IPS DF 4.7 (cell line): ENCODE results near the gene HAND2.
A peak's percentile ranks its signal among the peaks of the same experiment; 100 is the strongest.

Experiments
- DNase-seq: peaks from one replicate; pipeline ENCODE4 v3.0.0-alpha.2; 2013; ENCODE audit warnings: low spot score; ENCODE audit errors: extremely low read depth

HAND2 gene

DNA sequence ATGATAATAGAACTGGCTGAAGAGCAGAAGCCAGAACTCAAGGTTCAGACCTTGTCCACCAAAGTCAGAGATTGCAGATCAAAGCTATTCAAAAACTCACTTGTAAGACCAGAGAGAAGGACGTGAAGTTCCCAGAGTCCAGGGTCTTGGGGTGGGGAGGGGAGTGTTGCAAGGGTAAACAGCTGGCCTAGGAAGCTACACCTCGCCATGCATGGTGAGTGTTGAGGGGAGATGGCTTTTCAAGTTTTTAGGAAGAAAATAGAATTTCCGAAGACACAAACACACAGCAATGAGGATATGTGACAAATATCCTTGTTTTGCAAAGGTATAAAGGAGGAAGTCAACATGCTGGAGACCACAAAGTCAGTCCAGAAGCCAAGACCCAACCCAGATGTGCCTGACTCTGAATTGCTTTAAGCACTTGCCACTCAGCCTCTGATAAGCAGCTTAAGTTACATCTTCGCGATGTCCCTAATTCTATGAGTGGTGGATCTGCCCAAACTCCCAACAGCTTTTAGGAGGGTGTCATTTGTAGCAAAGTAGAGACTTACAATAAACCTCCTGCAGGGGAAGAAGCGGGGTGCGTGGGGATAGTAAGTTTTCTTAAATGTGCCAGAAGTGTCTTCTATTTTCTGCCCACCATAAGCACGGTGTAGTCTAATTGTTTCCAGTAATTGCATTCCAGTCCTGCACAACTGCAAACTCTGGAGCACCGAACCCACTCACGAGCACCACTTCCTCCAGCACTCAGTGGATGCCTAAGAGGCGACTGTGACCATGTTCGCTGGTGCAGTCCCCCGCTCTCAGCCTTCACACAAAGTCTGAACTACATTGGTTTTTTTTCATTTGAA, 26.5 kb downstream of the HAND2 start:
- no peak for DNase-seq

DNA sequence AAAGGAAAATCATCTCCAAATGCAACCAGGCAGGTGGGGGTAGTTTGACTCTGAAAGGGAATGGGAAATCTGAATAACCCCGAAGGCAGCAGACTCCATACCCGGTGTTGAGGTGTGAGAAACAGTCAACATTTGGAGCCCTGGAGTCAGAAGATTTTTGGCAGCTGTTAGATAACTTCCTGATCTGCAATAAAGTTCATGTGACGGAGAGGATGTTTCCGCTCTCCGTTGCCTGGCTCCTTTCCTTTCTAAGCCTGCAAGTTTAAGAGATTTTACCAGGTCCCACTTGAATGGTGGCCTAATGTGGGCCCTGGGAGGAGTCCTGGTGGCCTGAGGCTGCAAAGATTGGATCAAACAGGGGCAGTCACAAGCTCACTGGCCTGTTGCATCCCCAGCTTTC, 27.7 kb downstream of the HAND2 start:
- no peak for DNase-seq

GRCh38 chr4:173501592-173502150, 28.4 kb downstream of the HAND2 start:
- DNase-seq = no peak

DNA sequence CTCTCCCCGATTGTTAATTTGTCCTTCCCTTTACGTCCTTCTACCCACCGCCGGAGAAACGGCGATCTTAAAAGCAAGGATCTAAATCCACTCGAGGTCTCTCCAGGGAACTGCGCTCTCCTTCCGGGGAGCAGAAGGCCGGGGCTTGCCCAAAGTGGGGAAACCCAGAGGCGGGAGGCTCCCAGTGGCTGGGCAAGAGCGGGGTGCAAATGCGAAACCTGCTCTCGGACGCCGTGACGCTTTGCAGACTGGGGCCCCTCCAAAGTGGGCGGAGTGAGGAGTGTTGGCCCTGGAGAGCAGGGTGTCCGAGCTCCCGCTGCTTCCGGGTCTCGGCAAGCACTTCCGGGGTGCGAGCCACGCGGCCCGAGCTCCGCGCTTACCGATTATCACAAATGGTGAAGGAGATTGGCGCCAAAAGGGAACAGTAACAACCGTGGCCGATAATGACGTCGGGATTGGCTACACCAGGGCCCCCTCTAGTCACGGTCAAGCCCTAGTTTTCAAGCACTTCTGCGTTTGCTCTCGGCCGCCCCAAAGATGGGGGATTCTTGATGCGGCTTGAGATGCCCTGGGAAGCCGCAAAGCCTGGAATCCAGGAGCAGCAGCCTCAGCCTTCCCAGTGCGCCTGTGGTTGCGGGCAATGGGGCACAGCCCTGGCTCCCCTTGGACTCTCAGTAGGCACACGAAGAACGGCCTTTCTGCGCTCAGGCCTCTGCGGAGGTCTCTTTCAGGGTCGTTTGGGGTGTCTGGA, 29.0 kb downstream of the HAND2 start:
- no peak for DNase-seq

DNA sequence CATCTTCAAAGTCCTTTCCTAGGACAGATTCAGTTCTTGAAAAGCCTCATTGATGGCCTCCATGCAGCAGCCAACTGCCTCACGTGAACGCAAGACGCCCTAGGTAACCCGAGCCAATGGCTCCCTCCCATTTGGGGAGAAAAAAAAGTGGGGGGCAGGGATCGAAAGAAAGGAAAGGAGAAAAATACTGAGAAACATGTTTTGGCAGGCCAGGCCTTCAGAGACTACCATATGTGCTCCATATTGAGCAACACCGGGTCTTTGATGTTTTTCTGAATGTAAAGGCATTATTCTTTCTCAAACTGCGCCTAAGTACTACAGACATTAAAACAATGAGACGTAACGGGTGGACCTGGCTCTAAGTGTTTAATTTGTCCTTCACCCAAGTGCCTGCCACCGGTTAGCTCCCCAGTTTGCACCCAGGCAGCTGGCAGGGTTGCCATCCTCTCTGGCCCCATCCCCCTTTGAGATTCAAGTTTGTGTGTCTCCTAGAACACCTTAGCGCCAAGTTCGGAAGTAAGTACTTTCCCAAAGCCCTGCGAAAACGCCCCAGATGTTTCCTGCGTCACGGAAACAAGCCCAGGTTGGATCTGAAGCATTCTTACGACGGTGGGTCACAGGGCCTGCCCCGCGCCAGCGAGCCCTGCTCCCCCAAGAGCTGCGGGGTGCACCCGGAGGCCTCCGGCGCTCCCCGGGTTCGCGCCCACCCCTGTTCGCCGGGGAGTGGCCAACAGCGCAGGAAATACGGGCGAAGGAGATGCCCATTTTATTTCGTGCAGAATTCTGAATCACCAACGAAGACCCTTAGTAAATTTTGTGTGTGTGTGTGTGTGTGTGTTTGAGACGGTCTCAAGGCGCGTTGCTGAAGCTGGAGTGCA, 30.1 kb downstream of the HAND2 start:
- DNase-seq = no peak

DNA sequence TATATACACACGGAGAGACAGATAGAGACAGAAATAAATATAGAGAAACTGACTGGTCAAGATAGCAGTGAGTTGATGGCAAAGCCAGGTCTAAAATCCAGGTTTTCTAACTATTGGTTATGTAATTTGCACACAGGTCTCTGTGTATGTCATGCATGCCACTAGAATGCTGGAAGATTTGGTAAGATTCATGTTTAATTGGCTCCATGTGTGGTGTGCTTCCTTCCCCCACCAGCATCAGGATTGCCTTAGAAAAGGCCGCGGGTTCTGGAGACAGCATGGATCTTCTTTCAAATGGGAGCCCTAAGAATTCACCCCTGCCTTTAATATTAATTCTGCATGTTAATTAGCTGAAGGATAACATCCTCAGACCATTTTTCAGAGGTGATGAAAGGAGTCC, 31.3 kb downstream of the HAND2 start:
- no peak for DNase-seq

DNA sequence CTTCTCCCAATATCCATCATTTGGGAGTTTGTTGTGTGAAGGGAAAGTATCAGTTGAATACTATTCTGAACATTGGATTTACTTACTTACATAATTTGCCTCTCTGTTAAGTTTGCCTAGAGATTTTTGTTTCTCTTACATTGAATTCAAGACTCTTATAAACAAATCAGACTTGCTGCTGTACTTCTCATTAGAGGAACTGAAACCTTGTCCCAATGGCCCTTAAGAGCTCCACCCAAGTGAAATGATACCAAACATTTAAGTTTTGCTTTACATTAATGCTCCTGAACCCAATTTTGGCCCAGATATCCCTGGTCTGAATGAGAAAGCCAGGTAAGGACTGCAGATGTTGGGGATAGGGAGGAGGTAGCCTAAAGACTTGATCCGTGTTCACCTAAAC, 32.0 kb downstream of the HAND2 start:
- no peak for DNase-seq

DNA sequence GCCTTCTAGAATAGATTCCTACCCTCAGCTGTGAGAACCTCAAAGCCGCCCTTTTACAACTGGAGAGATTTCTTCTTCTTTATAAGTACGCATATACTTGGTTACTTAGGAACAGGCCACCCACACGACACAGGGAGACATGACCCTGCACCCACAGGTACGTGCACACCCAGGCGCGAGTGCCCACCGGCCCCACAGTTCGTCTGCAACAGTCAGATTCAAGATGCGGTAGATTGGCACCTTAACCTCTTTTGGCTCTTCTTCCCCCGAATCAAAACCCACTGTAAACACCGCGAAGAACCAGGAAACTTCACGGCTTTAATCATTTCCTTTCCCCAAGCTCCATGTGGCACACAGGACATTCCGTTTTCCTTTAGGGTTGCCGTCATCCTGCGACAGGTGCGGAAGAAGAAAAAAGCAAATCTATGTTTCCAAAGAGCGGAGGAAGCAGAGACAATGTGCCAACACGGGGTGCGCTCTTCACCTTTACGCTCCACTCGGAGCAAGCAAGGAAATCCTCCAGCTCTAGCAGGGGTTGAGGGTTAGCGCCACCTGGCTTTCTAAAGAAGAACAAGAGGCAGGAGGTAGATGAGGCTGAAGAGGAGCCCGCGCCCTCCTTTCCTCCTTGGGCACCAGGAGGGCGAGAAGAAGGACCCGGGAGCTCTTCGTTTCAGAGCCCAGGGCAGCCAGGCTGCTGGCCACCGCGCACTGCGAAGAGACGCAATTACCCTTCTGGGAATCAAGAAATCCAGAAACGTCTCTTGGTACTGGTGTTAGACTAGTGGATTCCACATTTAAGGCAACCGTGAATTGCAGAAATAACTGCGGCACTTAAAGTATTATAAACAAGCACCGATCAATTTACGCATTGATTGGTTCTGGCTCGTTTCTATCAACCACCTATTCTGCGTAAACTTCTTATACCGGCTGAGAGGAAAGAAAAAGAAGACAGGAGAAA, 35.7 kb downstream of the HAND2 start:
- DNase-seq = peak; percentile 87

GRCh38 chr4:173493041-173493440, 37.0 kb downstream of the HAND2 start:
- DNase-seq = no peak

GRCh38 chr4:173492315-173492714, 37.7 kb downstream of the HAND2 start:
- no peak for DNase-seq

DNA sequence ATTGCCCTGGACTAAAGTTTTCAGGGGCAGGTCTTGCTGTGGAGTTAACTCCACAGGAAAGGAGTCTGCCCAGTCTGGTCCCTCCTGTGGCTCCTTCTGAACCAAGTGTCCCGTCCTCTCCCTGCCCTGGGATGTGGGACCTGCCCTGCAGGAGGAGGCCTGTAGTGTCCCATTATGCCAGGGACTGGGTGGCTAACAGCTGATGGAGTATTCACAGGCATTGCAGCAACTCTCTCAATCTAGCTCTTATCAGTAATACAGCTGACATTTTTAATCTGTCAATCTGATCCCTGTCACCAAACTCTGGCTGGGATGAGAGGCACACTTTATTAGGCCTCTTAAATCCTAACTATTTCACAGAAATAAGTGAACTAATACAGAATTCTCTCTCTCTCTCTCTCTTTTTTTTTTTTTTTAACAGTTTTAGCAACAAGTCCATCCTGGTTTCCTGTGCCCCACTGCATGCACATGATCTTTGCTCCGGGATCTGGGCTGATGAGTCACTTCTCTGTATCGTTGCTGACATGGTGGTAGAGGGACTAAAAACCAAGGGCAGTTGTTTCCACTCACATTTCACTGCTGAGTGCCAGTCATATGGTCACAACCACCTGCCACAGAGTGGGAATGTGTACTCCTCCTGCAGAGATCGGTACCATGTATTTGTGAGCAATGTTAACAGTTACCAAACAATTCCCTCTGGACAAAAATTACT, 39.1 kb downstream of the HAND2 start:
- no peak for DNase-seq

DNA sequence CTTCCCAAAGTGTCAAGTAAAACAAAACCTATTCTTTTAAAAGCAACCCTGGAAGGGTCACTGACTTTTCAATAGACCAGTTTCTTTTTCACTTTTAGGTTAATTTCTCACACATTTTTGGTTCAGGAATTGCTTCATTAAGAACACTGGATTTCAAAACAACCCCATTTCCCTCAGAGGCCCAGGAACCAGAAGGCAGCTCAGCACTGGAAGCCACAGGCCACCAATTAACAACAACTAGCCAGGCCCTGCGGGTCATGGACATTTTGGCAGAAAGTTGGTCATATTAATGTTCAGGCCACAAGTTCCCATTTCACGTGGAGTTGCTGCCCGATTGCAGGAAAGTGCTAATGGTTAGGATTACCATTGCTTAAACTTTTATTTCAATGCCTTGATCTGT, 39.8 kb downstream of the HAND2 start:
- DNase-seq = no peak

DNA sequence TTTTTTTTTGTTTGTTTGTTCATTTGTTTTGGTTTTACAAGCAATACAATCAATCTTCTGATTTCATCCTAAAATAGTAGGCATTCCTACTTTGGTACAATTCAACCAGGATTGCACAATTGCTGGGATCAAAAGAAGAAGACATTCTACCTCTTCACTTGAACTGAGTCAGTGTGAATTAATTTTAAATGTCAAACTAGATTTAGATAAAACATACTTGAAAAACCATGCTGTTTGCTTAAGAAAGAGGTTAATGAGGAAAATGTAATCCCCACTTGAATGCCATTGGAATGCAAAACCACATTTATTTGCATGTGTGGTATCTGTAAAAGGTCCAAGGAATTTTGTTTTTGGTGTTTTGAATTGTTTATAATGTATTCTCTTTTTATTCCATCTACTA, 40.5 kb downstream of the HAND2 start:
- DNase-seq = no peak

GRCh38 chr4:173488656-173489055, 41.4 kb downstream of the HAND2 start:
- no peak for DNase-seq

- no peak for DNase-seq
These were observed 42.0 kb downstream of the HAND2 start for GRCh38 chr4:173488074-173488473.

DNA sequence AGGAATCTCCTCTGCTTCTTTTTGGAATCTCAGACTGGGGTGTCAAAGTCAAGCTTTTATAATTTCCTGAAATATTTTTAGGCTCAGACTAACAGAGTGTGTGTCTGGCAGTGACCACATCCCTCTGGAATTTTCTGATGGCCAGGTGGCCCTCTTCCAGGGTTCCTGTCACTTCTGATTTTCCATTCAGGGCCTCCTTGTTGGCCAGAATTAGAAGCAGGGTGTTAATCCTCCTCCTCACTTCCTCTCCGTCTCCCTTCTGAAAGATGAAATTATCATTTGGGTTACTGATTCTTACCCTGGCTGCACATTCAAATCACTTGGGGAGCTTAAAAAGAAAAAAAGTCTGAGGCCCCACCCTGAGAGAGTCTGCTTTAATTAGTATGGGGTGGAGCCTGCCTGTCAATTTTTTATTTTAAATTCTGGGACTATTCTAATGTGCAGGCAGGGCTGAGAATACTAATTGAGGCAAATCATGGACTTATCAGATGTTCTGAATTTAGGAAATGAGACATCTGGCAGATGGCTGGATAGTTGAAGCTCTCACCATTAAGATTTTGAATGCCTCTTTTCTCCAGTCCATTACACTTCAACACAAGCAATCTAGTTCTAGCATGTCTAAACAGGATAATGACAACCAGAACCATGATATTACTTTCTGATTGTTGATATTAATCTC, 43.2 kb downstream of the HAND2 start:
- DNase-seq = no peak

GRCh38 chr4:173485164-173485563, 44.9 kb downstream of the HAND2 start:
- no peak for DNase-seq

DNA sequence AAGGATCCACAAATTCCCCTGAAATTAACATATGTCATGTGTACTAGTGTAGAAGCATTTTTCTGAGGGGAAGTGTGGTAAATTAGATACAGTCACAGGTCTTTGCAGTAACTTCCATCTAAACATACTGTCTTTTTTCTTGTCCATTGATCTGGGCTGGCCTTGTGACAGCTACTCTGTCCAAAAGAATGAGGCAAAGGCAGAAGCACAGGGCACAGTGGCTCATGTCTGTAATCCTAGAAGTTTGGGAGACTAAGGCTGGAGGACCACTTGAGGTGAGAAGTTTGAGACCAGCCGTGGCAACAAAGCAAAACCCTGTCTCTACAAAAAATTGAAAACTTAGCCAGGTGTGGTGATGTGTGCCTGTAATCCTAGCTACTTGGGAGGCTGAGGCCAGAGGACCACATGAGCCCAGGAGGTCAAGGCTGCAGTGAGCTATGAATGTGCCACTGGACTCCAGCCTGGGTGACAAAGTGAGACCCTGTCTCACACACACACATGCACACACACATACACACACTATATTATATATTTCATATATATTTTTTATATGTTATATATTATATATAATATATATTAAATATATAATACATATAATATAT, 47.6 kb downstream of the HAND2 start:
- no peak for DNase-seq

GRCh38 chr4:173478913-173479283, 51.1 kb downstream of the HAND2 start:
- DNase-seq = no peak
